ENCODE results near the gene DPP6. TPM values are rescaled to one million over a fixed set of nuclear protein-coding genes. Genes with fewer than 3 reads are reported as not detected.

DPP6 gene
- total and polyA plus RNA-seq, 9 of the 15 experiments (the other 6 are each of a cell fraction or from before 2014, with no cell fraction given) = not detected

DNA sequence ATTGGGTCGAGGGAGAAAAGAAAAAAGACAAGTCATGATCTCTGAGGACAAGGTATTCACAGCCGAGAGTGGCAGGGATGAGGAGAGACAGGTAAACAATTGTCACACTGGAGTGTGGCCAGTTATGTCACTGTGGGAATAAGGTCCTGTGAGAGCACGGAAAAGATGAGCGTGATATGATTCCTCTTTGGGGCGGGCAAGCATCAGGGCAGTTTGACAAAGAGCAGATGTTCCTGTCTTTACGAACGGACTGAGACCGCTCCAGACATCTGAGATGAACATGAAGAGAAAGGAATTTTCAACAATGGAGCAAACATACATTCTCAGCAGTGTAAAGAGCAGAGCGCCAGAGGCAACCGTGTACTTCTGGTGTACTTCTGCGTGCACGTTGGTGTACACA lies 278.1 kb downstream of the DPP6 start:
- no peak overlapping the region for H3K9ac ChIP-seq (ENCODE audit: insufficient read depth in 1 of 2, low read depth in 2 of 2, low read length in 2 of 2)
- no peak overlapping the region for H3K4me2 ChIP-seq (ENCODE audit: insufficient read depth, low read length)
- peaks cover 8 to 17% of the 10 kb centered on the region in 2 experiments; a peak in 3 of 5 replicates for H3K27me3 ChIP-seq (ENCODE audit: control insufficient read depth in 2 of 2, insufficient read depth in 2 of 2, low read length in 2 of 2)
- H3K9me1 ChIP-seq (ENCODE audit: control insufficient read depth, insufficient read depth, low read length) = no peaks in the 10 kb centered on the region
- CTCF ChIA-PET (ENCODE audit: low intra/inter-chr PET ratio) = no interaction called here
- DNase-seq (ENCODE audit: extremely low read depth in 1 of 4, low spot score in 3 of 4) (no peak), ATAC-seq (no peak), FAIRE-seq (no peak)
- no peak overlapping the region for H3K4me3 ChIP-seq
- H4K20me1 ChIP-seq (replicated peaks; ENCODE audit: control insufficient read depth, insufficient read depth, low read length) = no peaks in the 10 kb centered on the region
- no peaks in the 10 kb centered on the region for H3K4me1 ChIP-seq (replicated peaks in 1 of 2; ENCODE audit: control insufficient read depth in 2 of 2, insufficient read depth in 2 of 2, low read length in 2 of 2)
- no peaks in the 10 kb centered on the region for H3K9me3 ChIP-seq (replicated peaks; ENCODE audit: control insufficient read depth, insufficient read depth, low read depth, low read length)
- WGBS (ENCODE audit: insufficient coverage, low coverage, missing lambda C conversion rate) = 0% methylated on average over 12 of the region's 12 CpGs
- POLR2A ChIA-PET = interaction anchor here (0.6 kb wide), 1 partner anchor 16 kb away, joined by 3 read pairs; no protein-coding TSS in a partner anchor
- TF ChIP-seq PHF20 (IDR thresholded peaks at IDR 0.05; ENCODE audit: partially characterized antibody) (no peak), ZNF253 (CRISPR knock-in tag; conservative IDR thresholded peaks at IDR 0.05) (no peak), NR3C1 (CRISPR knock-in tag; IDR thresholded peaks at IDR 0.05) (no peak), FOXJ2 (tag; IDR thresholded peaks at IDR 0.05) (no peak)
- TF ChIP-seq, protein P1, sequence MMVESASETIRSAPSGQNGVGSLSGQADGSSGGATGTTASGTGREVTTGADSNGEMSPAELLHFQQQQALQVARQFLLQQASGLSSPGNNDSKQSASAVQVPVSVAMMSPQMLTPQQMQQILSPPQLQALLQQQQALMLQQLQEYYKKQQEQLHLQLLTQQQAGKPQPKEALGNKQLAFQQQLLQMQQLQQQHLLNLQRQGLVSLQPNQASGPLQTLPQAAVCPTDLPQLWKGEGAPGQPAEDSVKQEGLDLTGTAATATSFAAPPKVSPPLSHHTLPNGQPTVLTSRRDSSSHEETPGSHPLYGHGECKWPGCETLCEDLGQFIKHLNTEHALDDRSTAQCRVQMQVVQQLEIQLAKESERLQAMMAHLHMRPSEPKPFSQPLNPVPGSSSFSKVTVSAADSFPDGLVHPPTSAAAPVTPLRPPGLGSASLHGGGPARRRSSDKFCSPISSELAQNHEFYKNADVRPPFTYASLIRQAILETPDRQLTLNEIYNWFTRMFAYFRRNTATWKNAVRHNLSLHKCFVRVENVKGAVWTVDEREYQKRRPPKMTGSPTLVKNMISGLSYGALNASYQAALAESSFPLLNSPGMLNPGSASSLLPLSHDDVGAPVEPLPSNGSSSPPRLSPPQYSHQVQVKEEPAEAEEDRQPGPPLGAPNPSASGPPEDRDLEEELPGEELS (CRISPR knock-in tag; IDR thresholded peaks at IDR 0.05; ENCODE audit: borderline replicate concordance) = no peak
- H3K79me2 ChIP-seq (ENCODE audit: control insufficient read depth, insufficient read depth, low read length) = no peaks in the 10 kb centered on the region
- no peaks in the 10 kb centered on the region for H3K36me3 ChIP-seq (ENCODE audit: control insufficient read depth, insufficient read depth, low read length)
- H3K27ac ChIP-seq (ENCODE audit: extremely low read depth, low read depth, low read length) = no peak overlapping the region
- in situ Hi-C loops (cut with MboI) = no loop called here
- intact Hi-C loops (cut with micrococcal nuclease) = no loop called here
- no TSS peak for BruUV-seq (replicated peaks)
- H2AFZ ChIP-seq (ENCODE audit: low read depth, low read length) = no peak overlapping the region
